Adrenal gland (tissue), 12 donors: ENCODE results near the gene LARP1. TPM values are rescaled to one million over a fixed set of nuclear protein-coding genes. Genes with fewer than 3 reads are reported as not detected.
A peak's percentile ranks its signal among the peaks of the same experiment; 100 is the strongest.

Source experiments
- DNase-seq, 7 donors: peaks; one replicate each; pipeline ENCODE4 v3.0.0-alpha.2; 2019 to 2020
- H3K27ac ChIP-seq, 5 donors: fragments of 200-600 bp; sonication (generic) in 4 of 5; 1 replicate in 3 of 5; 2 replicates in 2 of 5; pipeline versions ENCODE4 v1.5.1 to v1.8.0; 2016 to 2020; ENCODE audit warnings: mild to moderate bottlenecking in 1 of 5
- H3K27me3 ChIP-seq: fragments of 200-600 bp; 2 replicates; pipeline ENCODE4 v1.8.0; 2021
- H3K36me3 ChIP-seq, 2 donors: fragments of 200-600 bp; replicated peaks in 1 of 2; 1 replicate in 1 of 2; 2 replicates in 1 of 2; pipeline versions ENCODE4 v1.5.1 to v1.8.0; 2018 to 2022
- H3K4me1 ChIP-seq, 2 donors: fragments of 200-600 bp; replicated peaks in 1 of 2; 1 replicate in 1 of 2; 2 replicates in 1 of 2; pipeline versions ENCODE4 v1.5.1 to v1.8.0; 2018 to 2021
- H3K4me3 ChIP-seq, 4 donors: fragments of 200-600 bp; sonication (generic) in 3 of 4; one replicate each; pipeline ENCODE4 v1.5.1; 2016 to 2018
- H3K9me3 ChIP-seq, 3 donors: fragments of 200-600 bp; sonication (generic) in 1 of 3; replicated peaks in 1 of 3; 1 replicate in 2 of 3; 2 replicates in 1 of 3; pipeline versions ENCODE4 v1.5.1 to v1.8.0; 2016 to 2021
- CTCF ChIP-seq, 6 experiments: fragments of 450-650 bp in 4 of 6; fragments of 200-600 bp in 2 of 6; sonication (generic) in 1 of 6; IDR thresholded peaks; 1 replicate in 5 of 6; 2 replicates in 1 of 6; pipeline versions ENCODE4 v1.5.1 to v1.8.0; 2016 to 2021; ENCODE audit warnings: antibody characterized with exemption in 6 of 6, mild to moderate bottlenecking in 2 of 6, moderate library complexity in 1 of 6
- POLR2A ChIP-seq, 2 donors: fragments of 450-650 bp; IDR thresholded peaks; one replicate each; pipeline ENCODE4 v1.6.1; 2017; ENCODE audit warnings: antibody characterized with exemption in 2 of 2, mild to moderate bottlenecking in 2 of 2, moderate library complexity in 1 of 2
- WGBS, 4 donors: extraction: QIAGEN DNeasy Blood & Tissue Kit in 2 of 4; methylation state at CpG; one replicate each; pipeline versions ENCODE4 v1.1.5 to v1.1.7; 2013 to 2017; 5-methylcytosine and 5-hydroxymethylcytosine counted together
- intact Hi-C, 2 donors: fragments of 100-400 bp; cut with DNase I; formaldehyde crosslinking; loops; one replicate each; pipeline versions ENCODE4 v1.14.1 to v1.15.0; 2022 to 2023
- polyA plus RNA-seq, 3 donors: library from polyadenylated mRNA; stranded (reverse); fragments of 200-250 nt in 2 of 3; fragments of 350-450 nt in 1 of 3; fragmentation: Illumina TruSeq in 1 of 3; extraction: RNeasy Lipid Tissue Mini Kit (QIAGEN cat#74804) in 1 of 3; gene quantifications; one replicate each; pipeline ENCODE4 v1.2.3, GENCODE V29; 2013 to 2014
- total RNA-seq, 9 donors: library from RNA; depleted of rRNA in 4 of 9; stranded (reverse); fragments of >200 nt in 4 of 9; fragments of 120-200 nt in 1 of 9; fragmentation: NEBNext Ultra II Directional in 1 of 9; extraction: Animal tissue kit (Norgen Biotek cat#: 25700) in 1 of 9; gene quantifications; one replicate each; pipeline versions ENCODE4 v1.1.0 to v1.2.4, GENCODE V29; 2013 to 2023
- donor health status: healthy with polysubstance abuse.
- donor health status: Bipolar disorder and iron deficiency.
- donor health status: DM: yes; HTN: yes; CAD: no.
- donor health status: DM: no; HTN: no; CAD: no.
- donor health status: DM: no; HTN: no; CAD: no.
- donor health status: DM: yes; HTN: yes; CAD: no.

LARP1 gene
- total and polyA plus RNA-seq, 12 donors: 30.5 to 209 (median 126) TPM

- no peaks in the 10 kb centered on the region for H3K9me3 ChIP-seq
- intact Hi-C loops: no loop called here
- peaks cover 0 to 80% of the 10 kb centered on the region in 2 donors for H3K36me3 ChIP-seq
- peaks cover 17 to 18% of the 10 kb centered on the region in 2 donors for H3K4me1 ChIP-seq
- no peaks in the 10 kb centered on the region for H3K27me3 ChIP-seq
- DNase-seq: no peak
- no peak for TF ChIP-seq POLR2A (IDR thresholded peaks at IDR 0.05)
- TF ChIP-seq CTCF (IDR thresholded peaks at IDR 0.05): no peak
- 78 to 89% (median 84%) methylated on average over 3 of the region's 3 CpGs for WGBS, 4 donors
- peak overlapping the region in 3 of 5 donors; percentile 65 to 68 (median 66) for H3K27ac ChIP-seq
- H3K4me3 ChIP-seq: no peak overlapping the region
Observed at GRCh38 chr5:154795235-154795596, 40.0 kb downstream of the LARP1 start.

- no peak for TF ChIP-seq POLR2A (IDR thresholded peaks at IDR 0.05)
- no peak for TF ChIP-seq CTCF (IDR thresholded peaks at IDR 0.05)
- no peaks in the 10 kb centered on the region for H3K27me3 ChIP-seq
- H3K4me3 ChIP-seq: no peak overlapping the region
- no peak overlapping the region for H3K27ac ChIP-seq
- DNase-seq: no peak
- peaks cover 17 to 18% of the 10 kb centered on the region in 2 donors for H3K4me1 ChIP-seq
- WGBS, 4 donors: 88 to 91% (median 90%) methylated on average over 4 of the region's 4 CpGs
- no peaks in the 10 kb centered on the region for H3K9me3 ChIP-seq
- peaks cover 0 to 81% of the 10 kb centered on the region in 2 donors for H3K36me3 ChIP-seq
- intact Hi-C loops: no loop called here
Observed at GRCh38 chr5:154797762-154798161, 42.6 kb downstream of the LARP1 start.

- intact Hi-C loops: loop anchor here in 1 of 2 donors (10.0 kb wide), 1 partner anchor 116 kb away; no protein-coding TSS in a partner anchor
- Histone ChIP-seq H3K9me3 (no peaks in the 10 kb centered on the region), H3K27me3 (no peaks in the 10 kb centered on the region), H3K4me3 (no peak overlapping the region), H3K36me3 (peaks cover 0 to 94% of the 10 kb centered on the region in 2 donors), H3K4me1 (no peaks in the 10 kb centered on the region), H3K27ac (no peak overlapping the region)
- DNase-seq: no peak
- no peak for TF ChIP-seq POLR2A (IDR thresholded peaks at IDR 0.05)
- no peak for TF ChIP-seq CTCF (IDR thresholded peaks at IDR 0.05)
Observed at GRCh38 chr5:154800582-154800981, 45.4 kb downstream of the LARP1 start.

- Histone ChIP-seq H3K27ac (no peak overlapping the region), H3K27me3 (no peaks in the 10 kb centered on the region), H3K36me3 (peaks cover 0 to 99% of the 10 kb centered on the region in 2 donors), H3K4me3 (no peak overlapping the region), H3K9me3 (no peaks in the 10 kb centered on the region), H3K4me1 (no peaks in the 10 kb centered on the region)
- TF ChIP-seq POLR2A (IDR thresholded peaks at IDR 0.05): no peak
- no peak for TF ChIP-seq CTCF (IDR thresholded peaks at IDR 0.05)
- intact Hi-C loops: loop anchor here in 1 of 2 donors (10.0 kb wide), 1 partner anchor 116 kb away; no protein-coding TSS in a partner anchor
- no peak for DNase-seq
- whole genome bisulfite sequencing, 4 donors: 80 to 89% (median 85%) methylated on average over 3 of the region's 3 CpGs
Observed at GRCh38 chr5:154801083-154801482, 45.9 kb downstream of the LARP1 start.
